Testis (tissue), 3 donors: ENCODE results near the gene HOXB4. TPM values are rescaled to one million over a fixed set of nuclear protein-coding genes. Genes with fewer than 3 reads are reported as not detected.

Experiments
- DNase-seq: peaks from one replicate; pipeline ENCODE4 v3.0.0-alpha.2; 2019
- H3K27ac ChIP-seq, 2 donors: fragments of 200-600 bp; sonication (generic); one replicate each; pipeline ENCODE4 v1.5.1; 2019
- H3K27me3 ChIP-seq: fragments of 200-600 bp; sonication (generic); one replicate; pipeline ENCODE4 v1.5.1; 2019
- H3K36me3 ChIP-seq: fragments of 200-600 bp; sonication (generic); one replicate; pipeline ENCODE4 v1.5.1; 2017; ENCODE audit warnings: low read depth; ENCODE audit errors: missing control alignments
- H3K4me1 ChIP-seq: fragments of 200-600 bp; sonication (generic); one replicate; pipeline ENCODE4 v1.5.1; 2019
- H3K4me3 ChIP-seq, 2 donors: fragments of 200-600 bp; sonication (generic); one replicate each; pipeline ENCODE4 v1.5.1; 2017 to 2019
- H3K9me3 ChIP-seq: fragments of 200-600 bp; sonication (generic); one replicate; pipeline ENCODE4 v1.5.1; 2017
- POLR2A ChIP-seq: fragments of 450-650 bp; IDR thresholded peaks from one replicate; pipeline ENCODE4 v1.6.1; 2017; ENCODE audit warnings: antibody characterized with exemption, mild to moderate bottlenecking, moderate library complexity
- WGBS, 2 donors: methylation state at CpG; one replicate each; pipeline ENCODE4 v1.1.5; 2018; 5-methylcytosine and 5-hydroxymethylcytosine counted together
- intact Hi-C: fragments of 100-400 bp; cut with DNase I; formaldehyde crosslinking; loops from one replicate; pipeline ENCODE4 v1.15.1; 2023; ENCODE audit warnings: low total_unique reads
- polyA plus RNA-seq: library from polyadenylated mRNA; stranded (reverse); fragments of 350-450 nt; fragmentation: Illumina TruSeq; extraction: RNeasy Lipid Tissue Mini Kit (QIAGEN cat#74804); gene quantifications from one replicate; pipeline ENCODE4 v1.2.3, GENCODE V29; 2014; ENCODE audit warnings: low read depth, low replicate concordance; ENCODE audit not compliant: insufficient read depth
- total RNA-seq, 2 donors: library from RNA; depleted of rRNA; stranded (reverse); fragments of >200 nt; gene quantifications; one replicate each; pipeline ENCODE4 v1.2.3, GENCODE V29; 2016
- TF ChIP-seq, protein P1 (sequence below), 3 experiments: fragments of 450-650 bp in 2 of 3; fragments of 200-600 bp in 1 of 3; sonication (generic) in 1 of 3; IDR thresholded peaks; one replicate each; pipeline ENCODE4 v1.5.1; 2016 to 2019; ENCODE audit warnings: antibody characterized with exemption in 3 of 3, mild to moderate bottlenecking in 2 of 3, moderate library complexity in 1 of 3

Gene HOXB4
- total and polyA plus RNA-seq, 3 donors from 2014 or later: 1.6 to 1.8 (median 1.6) TPM

DNA sequence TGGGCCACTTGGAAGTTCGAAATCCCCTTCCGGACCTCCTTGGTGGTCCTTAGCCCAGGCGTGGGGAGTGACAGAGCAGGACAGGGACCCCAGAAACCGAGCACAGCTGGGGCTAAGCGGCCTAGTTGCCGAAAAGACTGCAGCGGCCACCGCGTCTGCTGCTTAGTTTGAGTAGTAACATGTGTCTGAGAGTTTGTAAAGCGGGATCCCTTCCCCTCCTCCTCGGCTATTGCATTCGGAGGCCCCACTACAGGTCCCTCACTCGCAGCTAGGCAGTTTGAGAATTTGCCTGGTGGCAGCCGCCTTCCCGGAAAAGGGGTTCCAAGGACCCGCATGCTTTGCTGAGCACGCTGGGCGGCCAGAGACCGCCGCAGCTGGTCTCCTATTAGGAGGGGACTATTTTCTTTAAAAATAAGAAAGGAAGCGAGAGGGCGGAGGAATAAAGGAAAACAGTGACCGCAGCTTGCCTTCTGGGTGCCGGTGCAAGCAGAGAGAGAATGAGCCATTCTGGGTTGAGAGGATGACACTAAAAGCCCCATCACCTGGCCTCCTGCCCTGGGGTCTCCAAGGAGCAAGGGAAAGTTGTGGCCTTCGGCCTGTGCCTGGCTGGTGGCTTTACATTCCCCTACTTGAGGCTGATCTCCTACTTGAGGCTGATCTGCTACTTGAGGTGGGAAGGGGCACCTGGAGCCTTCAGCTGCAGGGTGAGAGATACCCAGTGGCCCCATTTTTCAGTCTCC lies 16.6 kb upstream of the HOXB4 start:
- H3K9me3 ChIP-seq: no peaks in the 10 kb centered on the region
- no peak overlapping the region for H3K27ac ChIP-seq
- no peaks in the 10 kb centered on the region for H3K36me3 ChIP-seq
- WGBS, 2 donors: 20 to 24% methylated on average over 12 to 25 of the region's 25 CpGs
- peak overlapping the region in 1 of 2 donors; percentile 30 for H3K4me3 ChIP-seq
- H3K4me1 ChIP-seq: no peaks in the 10 kb centered on the region
- no peak for DNase-seq
- no peak for TF ChIP-seq POLR2A
- TF ChIP-seq, protein P1, sequence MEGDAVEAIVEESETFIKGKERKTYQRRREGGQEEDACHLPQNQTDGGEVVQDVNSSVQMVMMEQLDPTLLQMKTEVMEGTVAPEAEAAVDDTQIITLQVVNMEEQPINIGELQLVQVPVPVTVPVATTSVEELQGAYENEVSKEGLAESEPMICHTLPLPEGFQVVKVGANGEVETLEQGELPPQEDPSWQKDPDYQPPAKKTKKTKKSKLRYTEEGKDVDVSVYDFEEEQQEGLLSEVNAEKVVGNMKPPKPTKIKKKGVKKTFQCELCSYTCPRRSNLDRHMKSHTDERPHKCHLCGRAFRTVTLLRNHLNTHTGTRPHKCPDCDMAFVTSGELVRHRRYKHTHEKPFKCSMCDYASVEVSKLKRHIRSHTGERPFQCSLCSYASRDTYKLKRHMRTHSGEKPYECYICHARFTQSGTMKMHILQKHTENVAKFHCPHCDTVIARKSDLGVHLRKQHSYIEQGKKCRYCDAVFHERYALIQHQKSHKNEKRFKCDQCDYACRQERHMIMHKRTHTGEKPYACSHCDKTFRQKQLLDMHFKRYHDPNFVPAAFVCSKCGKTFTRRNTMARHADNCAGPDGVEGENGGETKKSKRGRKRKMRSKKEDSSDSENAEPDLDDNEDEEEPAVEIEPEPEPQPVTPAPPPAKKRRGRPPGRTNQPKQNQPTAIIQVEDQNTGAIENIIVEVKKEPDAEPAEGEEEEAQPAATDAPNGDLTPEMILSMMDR (IDR thresholded peaks at IDR 0.05): no peak
- no peaks in the 10 kb centered on the region for H3K27me3 ChIP-seq
- intact Hi-C loops: loop anchor here (10.0 kb wide), 1 partner anchor 100 kb away; no protein-coding TSS in a partner anchor

DNA sequence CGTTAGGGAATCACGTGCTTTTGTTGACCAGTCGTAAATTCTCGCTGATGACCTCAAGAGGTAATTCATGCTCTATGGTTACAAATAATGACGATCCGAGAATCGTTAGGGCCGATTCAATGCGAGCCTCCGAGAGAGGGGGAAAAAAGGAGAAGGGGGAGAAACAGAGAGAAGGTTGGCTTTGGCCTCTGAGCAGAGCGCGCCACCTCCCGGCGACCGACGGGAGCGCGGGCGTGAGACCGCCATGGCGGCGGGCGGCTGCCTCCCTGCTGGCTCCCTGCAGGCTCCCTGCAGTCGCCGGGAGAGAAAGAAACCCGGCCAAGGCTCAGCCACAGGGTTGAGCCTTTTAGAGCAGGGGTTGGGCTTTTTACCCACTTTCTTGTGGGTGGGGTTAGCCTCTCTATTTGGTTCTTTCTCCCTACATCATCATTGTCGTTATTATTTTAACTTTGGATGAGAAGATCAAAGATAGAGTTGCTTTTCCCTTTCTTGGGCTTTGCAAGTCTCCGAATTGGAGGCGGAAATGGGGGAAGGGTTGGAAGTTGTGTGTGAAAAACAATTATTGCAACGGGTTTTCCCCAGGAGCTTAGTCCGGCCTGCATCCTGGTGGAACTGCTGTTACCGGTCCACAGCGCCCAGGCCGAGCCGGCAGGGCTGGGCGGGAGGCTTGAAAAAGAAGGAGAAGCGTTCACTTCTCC lies 15.8 kb upstream of the HOXB4 start:
- Histone ChIP-seq H3K4me1 (no peaks in the 10 kb centered on the region), H3K4me3 (peak overlapping the region; percentile 18 to 30), H3K36me3 (no peaks in the 10 kb centered on the region), H3K27me3 (no peaks in the 10 kb centered on the region), H3K9me3 (no peaks in the 10 kb centered on the region), H3K27ac (no peak overlapping the region)
- WGBS, 2 donors: 6 to 10% methylated on average over 35 to 37 of the region's 37 CpGs
- TF ChIP-seq, protein P1 (IDR thresholded peaks at IDR 0.05): peak in 2 of 3 experiments; percentile 64 to 65
- no peak for TF ChIP-seq POLR2A
- intact Hi-C loops: loop anchor here (10.0 kb wide), 1 partner anchor 99 kb away; no protein-coding TSS in a partner anchor
- DNase-seq: peak; percentile 76

DNA sequence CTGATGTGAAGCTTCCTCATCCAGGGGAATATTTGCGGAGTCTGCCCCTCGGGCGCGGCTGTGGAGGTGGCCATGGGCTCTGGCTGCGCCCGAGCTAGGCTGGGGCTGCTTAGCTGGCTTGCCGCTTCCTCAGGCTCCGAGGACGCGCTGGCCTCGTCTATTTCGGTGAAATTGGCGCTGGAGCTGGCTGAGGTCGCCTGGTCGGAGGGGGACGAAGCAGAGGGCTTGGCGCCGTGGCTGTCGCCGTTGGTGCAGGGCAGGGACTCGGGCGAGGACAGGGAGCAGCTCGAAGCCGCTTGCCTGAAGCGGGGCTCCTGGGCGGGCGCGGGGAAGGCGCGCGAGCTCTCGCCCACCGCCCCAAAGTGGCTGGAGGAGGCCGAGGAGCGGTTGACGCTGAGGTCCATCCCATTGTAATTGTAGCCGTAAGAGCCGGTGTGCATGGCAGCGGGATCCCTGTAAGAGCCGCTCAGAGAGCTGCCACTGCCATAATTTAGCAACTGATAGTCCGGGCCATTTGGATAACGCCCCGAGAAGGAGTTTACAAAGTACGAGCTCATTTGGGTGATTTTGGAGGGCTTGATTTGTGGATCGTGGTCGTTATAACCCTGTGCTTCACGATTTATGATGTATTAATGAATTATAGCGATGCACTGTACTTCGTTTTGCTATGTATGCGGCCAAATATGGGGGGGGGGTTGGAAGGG lies 15.1 kb upstream of the HOXB4 start, which contains the start of gene HOXB5:
Gene HOXB5, minus strand, starts transcription at position 654 of the 704 bp plus-strand sequence. Its CDS starts 97 bp downstream, at position 557.
- Histone ChIP-seq H3K4me3 (peak within 1 kb of the TSS; percentile 18 to 30), H3K9me3 (no peaks in the 10 kb centered on the region), H3K27me3 (no peaks in the 10 kb centered on the region), H3K27ac (no peak within 1 kb of the TSS), H3K36me3 (no peaks in the 10 kb centered on the region), H3K4me1 (no peaks in the 10 kb centered on the region)
- TF ChIP-seq, protein P1 (IDR thresholded peaks at IDR 0.05): no peak
- no peak for TF ChIP-seq POLR2A
- DNase-seq: no peak
- WGBS, 2 donors: 1% methylated on average over 24 to 44 of the region's 50 CpGs
- intact Hi-C loops: loop anchor here (10.0 kb wide), 1 partner anchor 98 kb away; no protein-coding TSS in a partner anchor

DNA sequence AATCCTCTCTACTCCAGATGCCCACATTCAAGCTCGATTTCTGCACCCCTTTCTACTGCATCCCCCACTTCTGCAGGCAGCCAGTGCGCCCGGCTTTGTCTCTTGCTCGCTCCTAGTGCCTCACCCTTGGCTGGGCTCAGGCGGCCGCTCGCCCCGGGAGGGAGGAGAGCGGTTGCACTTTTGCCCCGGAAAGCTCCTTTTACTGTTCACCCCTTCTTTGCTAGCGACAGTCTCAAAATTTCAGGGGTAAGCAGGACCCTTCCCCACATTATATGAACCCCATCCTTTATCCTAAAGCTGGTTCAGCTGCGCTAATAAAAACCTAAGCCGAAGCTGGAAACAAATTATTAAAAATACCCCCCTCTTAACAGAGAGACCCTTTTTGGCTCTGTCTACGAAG lies 14.4 kb upstream of the HOXB4 start:
- intact Hi-C loops: loop anchor here (10.0 kb wide), 1 partner anchor 98 kb away; no protein-coding TSS in a partner anchor
- no peak overlapping the region for H3K27ac ChIP-seq
- H3K4me3 ChIP-seq: peak overlapping the region in 1 of 2 donors; percentile 30
- H3K4me1 ChIP-seq: no peaks in the 10 kb centered on the region
- no peaks in the 10 kb centered on the region for H3K36me3 ChIP-seq
- H3K27me3 ChIP-seq: no peaks in the 10 kb centered on the region
- no peak for DNase-seq
- H3K9me3 ChIP-seq: no peaks in the 10 kb centered on the region
- no peak for TF ChIP-seq POLR2A
- TF ChIP-seq, protein P1 (IDR thresholded peaks at IDR 0.05): no peak
- WGBS, 2 donors: 2 to 9% methylated on average over 14 of the region's 14 CpGs
